Suprapubic skin (tissue), 3 donors: ENCODE data around the gene GOT1.

Source experiments
- CTCF ChIP-seq, 2 donors: fragments of 200-600 bp in 1 of 2; fragments of 450-650 bp in 1 of 2; sonication (generic) in 1 of 2; IDR thresholded peaks; one replicate each; pipeline ENCODE4 v1.5.1; 2016 to 2019; ENCODE audit warnings: antibody characterized with exemption in 2 of 2, mild to moderate bottlenecking in 1 of 2, moderate library complexity in 1 of 2
- POLR2A ChIP-seq, 2 donors: fragments of 450-650 bp; IDR thresholded peaks; one replicate each; pipeline ENCODE4 v1.6.1; 2017; ENCODE audit warnings: antibody characterized with exemption in 2 of 2, mild to moderate bottlenecking in 2 of 2, moderate library complexity in 2 of 2

GRCh38 chr10:99365311-99365710 lies 65.1 kb downstream of the GOT1 start:
- TF ChIP-seq CTCF (IDR thresholded peaks at IDR 0.05) (no peak), POLR2A (IDR thresholded peaks at IDR 0.05) (no peak)
